ENCODE results near the gene DSN1. TPM values are rescaled to one million over a fixed set of nuclear protein-coding genes. Genes with fewer than 3 reads are reported as not detected.

The DSN1 gene
- total RNA-seq, 1 experiment from 2014 or later: 23.6 TPM

- DNase-seq (ENCODE audit: low spot score): no peak
Observed at GRCh38 chr20:36795691-36796090, 22.1 kb upstream of the DSN1 start.

GRCh38 chr20:36794116-36794474 is 20.5 kb upstream of the DSN1 start:
- DNase-seq (ENCODE audit: low spot score): no peak

DNA sequence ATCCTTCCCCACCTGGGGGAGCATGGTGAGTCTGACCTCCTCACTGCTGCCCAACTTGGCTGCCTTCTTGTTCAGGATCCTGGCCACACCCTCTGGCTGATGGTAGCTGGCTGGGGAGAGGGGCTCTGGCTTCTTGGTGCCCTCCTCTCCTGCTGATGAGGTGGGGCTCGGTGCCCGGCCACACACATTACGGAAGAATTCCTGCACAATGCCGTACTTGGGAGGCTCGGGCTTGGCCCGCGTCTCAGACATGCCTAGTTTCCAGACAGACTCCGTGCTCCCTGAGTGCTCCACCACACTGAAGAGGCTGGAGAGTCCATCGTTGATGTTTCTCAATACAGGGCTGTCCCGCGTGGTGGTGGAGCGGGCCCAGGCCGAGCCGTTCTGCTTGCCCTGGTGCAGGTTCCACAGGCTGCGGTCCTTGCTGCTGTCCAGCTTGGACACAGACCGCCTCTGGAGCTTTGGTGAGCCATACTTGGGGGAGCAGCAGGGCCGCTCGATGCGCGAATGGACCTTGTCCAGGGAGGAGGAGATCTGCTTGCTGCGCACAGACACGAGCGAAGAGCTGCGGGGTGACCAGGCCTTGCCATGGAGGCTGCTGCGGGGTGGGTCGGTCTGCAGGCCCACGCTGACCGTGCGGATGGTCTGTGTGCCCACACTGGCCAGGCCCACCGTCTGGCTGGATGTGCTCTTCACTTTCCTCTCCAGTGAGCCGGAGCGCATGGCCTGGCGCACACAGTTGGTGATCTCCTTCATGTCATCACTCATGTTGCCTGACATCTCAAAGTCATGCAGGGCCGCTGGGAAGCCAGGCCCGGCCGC is 19.9 kb upstream of the DSN1 start:
- no peak for DNase-seq (ENCODE audit: low spot score)

DNA sequence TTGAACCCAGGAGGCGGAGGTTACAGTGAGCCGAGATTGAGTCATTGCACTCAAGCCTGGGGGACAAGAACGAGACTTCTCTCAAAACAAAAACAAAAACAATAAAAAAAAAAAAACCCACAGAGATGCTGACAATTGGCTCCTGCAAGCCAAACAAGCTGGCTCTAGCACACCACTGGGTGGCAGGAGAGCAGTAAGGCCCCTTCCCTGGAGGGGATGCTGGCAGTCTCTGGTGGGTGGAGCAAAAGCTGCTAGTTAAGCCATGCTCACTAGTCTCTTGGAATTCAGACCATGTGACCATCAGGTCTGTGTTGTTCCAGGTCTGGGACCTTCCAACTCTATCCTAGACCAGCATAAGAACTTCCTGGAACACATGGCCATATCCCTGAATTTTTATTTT is 18.9 kb upstream of the DSN1 start:
- DNase-seq (ENCODE audit: low spot score): peak; percentile 92

- DNase-seq (ENCODE audit: low spot score): no peak
Observed at GRCh38 chr20:36791862-36792261, 18.3 kb upstream of the DSN1 start.

- peak; percentile 30 for DNase-seq (ENCODE audit: low spot score)
Observed at GRCh38 chr20:36786663-36787062, 13.1 kb upstream of the DSN1 start.

DNA sequence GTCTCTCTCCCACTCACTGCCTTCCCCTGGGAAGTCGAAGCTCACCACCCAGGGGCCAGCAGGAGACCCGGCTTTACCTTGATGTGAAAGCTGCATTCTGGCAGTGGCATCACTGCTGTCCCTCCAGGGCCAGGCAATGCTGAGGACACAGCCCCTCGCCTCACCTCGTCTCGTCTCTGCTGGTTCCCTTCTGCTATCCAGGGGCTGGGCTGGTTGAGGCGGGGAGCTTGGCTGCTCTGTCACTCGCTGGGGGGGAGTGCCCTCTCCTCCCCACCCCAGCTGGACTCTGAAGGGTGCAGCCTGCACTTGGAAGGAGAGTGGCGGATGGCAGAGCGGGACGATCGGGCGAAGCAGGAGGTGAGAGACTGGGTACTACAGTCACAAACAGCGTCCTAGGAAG is 12.7 kb upstream of the DSN1 start:
- no peak for DNase-seq (ENCODE audit: low spot score)

- no peak for DNase-seq (ENCODE audit: low spot score)
Observed at GRCh38 chr20:36785308-36785707, 11.7 kb upstream of the DSN1 start.

- no peak for DNase-seq (ENCODE audit: low spot score)
Observed at GRCh38 chr20:36784900-36785299, 11.3 kb upstream of the DSN1 start.

DNA sequence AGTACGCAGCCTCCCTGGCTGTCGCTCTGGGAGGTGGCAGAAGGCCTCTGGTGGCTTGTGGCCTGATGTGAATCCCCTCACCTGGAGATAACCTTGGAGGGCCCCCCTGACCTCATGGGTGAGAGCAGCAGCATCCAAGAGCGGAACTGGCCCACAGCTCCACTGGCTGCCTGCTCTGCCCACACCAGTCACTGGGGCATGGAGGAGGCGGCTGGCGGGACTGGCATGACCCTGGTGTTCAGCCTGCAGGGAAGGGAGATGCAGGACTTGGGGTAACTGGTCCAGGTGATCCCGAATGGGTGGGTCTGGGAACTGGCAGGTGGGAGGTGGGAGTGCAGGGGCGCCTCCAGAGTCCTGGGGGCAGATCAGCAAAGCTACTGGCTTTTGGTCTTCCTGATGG is 10.6 kb upstream of the DSN1 start:
- DNase-seq (ENCODE audit: low spot score): no peak

GRCh38 chr20:36779656-36780025 is 6.1 kb upstream of the DSN1 start:
- no peak for DNase-seq (ENCODE audit: low spot score)

DNA sequence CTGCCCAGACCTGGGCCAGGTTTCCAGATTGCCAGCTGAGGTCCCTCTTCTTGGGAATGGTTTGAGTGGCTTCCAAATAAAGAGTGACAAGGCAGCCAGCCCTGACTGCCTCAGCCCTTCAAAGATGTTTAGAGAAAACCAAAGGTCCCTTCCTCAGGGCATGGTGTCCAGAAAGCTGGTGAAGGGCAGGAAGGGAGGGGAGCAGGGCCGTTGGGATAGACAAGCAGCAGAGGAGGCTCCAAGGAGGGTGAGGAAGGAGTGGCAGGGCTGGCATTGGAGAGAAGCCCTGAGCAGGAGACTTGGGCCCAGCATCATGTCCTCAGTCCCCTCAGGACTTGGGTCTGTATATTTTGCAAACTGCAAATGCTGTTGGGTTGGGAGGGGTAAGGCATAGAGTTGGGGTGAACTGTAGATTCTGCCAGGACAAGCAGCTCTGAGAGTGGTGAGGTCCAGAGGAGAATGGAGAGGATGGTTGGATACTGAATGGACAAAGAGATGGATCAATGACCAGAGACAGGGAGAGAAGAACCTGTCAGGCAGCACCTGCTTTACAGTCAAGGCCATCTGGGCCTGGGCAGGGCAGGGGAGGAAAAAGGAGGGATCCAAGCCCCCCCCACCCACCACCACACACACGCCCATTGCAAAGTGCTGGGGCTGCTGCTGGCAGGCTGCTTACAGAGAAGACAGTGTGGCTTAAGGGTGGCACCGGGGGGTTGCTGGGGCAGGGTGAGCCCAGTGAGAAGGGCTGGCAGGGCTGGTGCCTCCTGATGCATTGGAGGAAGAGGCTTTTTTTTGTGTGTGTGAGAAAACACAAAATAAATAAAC is 5.5 kb upstream of the DSN1 start:
- DNase-seq (ENCODE audit: low spot score): no peak

DNA sequence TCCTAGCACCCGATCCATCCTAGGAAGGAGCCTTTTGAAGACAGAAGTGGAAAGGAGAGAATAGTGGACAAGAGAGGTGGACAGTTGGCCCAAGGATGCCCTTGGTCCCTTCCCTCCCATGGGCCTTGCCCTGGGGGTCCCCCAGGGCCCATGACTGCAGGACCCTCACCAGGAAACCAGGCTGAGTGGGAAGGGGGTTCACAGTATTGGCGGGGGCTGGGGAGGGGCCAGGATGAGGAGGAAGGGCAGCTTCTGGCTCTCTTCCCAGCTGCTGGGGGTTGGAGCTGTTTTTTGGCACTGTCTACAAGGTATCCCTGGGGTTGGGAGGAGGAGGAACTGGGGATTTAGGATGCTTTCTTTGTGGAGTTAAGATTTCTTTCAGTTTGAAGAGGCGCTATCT is 4.0 kb upstream of the DSN1 start:
- no peak for DNase-seq (ENCODE audit: low spot score)

GRCh38 chr20:36777167-36777566 is 3.6 kb upstream of the DSN1 start:
- DNase-seq (ENCODE audit: low spot score): no peak

DNA sequence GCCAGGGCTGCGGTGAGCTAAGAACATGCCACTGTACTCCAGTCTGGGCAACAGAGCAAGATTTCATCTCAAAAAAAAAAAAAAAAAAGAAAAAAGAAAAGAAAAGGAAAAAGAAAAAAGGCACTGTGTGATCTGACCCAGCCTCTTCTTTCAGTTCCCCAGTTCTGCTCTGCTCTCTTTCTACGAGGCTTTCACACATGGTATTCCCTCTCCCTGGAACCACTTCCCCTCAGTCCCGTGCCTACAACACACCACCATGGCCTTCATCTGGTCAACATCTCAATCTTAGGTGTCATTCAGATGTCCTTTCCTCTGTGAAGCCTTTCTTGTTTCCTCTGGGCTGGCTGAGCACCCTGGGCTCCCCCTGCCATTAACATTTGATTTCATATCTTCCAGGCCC is 2.3 kb upstream of the DSN1 start:
- DNase-seq (ENCODE audit: low spot score): no peak

DNA sequence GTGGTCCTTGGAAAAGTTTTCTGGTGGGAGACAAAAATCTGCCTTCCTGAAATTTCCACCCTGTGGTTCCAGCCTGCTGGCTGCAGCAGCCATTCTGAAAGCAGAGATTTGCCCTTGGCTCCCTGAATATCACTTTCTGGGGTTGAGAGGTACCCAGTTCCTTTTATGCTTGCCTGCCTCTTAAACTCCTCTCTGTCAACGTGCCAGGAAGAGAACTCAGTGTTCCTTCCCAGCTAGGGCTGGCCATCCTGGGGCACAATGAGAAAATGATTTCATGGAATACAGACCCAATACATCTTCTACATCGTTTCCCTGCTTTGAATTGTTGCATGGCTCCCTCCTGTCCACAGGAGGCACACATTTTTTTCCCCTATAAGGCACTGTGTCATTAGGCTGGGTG is 1.6 kb upstream of the DSN1 start:
- DNase-seq (ENCODE audit: low spot score): no peak

DNA sequence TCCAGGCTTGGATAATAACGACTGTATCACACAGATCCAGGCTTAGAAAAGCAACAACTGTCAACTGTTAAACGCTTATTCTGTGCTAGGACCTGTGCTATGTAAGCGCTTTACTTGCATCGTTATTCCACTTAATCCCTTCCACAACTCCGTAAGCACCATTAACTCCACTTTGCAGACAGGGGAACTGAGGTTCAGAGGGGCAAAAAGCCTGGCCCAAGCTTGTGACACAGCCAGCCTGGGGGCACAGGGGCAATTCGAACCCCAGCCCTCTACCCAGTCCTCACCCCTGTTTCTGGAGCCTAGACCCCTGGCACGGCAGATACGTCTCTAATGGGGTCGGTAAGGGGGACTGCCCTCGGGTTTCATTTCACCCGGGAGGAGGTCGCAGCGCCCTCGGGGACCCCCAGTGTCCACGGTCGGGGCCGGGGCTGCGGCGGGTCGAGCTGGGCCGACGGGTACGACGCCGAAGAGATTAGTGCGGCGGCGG is 411 bp downstream of the DSN1 start:
- peak; percentile 54 for DNase-seq (ENCODE audit: low spot score)

GRCh38 chr20:36770680-36771079 is 2.9 kb downstream of the DSN1 start:
- no peak for DNase-seq (ENCODE audit: low spot score)

GRCh38 chr20:36768768-36769430 is 4.7 kb downstream of the DSN1 start:
- DNase-seq (ENCODE audit: low spot score): no peak

DNA sequence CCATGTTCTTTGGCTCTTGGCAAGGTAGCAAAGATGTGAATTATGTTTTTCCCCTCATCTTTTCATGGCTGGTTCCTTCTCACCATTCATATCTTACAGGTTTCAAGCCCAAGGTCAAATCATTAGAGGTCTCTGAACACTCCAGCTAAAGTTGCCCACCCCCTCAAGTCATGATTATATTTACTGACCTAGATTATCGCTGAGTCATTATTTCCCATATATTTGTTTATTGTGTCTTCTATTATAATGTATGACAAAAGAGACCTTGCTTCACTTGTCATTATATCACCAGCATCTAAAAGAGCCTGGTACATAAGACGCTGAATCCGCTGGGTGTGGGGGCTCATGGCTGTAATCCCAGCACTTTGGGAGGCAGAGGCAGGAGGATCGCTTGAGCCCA is 12.4 kb downstream of the DSN1 start:
- no peak for DNase-seq (ENCODE audit: low spot score)

DNA sequence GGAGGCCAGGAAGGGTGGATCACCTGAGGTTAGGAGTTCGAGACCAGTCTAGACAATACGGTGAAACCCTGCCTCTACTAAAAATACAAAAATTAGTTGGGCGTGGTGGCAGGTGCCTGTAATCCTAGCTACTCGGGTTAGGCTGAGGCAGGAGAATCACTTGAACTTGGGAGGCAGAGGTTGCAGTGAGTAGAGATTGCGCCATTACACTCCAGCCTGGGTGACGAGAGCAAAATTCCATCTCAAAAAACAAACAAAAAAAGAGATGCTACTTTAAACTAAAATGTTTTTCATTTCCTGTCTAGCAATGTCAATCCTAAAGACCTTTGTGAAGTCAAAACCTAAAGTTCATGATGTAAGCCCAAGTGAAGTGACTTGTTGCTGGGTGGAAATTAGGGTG is 12.9 kb downstream of the DSN1 start:
- no peak for DNase-seq (ENCODE audit: low spot score)

GRCh38 chr20:36758276-36758675 is 15.3 kb downstream of the DSN1 start:
- DNase-seq (ENCODE audit: low spot score): no peak
